GM18519 (cell line): ENCODE data around the gene ZNF423.
A peak's percentile ranks its signal among the peaks of the same experiment; 100 is the strongest.

Source experiments
- ATAC-seq: cut with Tn5 transposase; IDR thresholded peaks from one replicate; pipeline ENCODE4 v1.9.1; 2021; ENCODE audit warnings: mild to moderate bottlenecking, moderate library complexity; ENCODE audit not compliant: unreplicated experiment, low FRiP score

ZNF423 gene

DNA sequence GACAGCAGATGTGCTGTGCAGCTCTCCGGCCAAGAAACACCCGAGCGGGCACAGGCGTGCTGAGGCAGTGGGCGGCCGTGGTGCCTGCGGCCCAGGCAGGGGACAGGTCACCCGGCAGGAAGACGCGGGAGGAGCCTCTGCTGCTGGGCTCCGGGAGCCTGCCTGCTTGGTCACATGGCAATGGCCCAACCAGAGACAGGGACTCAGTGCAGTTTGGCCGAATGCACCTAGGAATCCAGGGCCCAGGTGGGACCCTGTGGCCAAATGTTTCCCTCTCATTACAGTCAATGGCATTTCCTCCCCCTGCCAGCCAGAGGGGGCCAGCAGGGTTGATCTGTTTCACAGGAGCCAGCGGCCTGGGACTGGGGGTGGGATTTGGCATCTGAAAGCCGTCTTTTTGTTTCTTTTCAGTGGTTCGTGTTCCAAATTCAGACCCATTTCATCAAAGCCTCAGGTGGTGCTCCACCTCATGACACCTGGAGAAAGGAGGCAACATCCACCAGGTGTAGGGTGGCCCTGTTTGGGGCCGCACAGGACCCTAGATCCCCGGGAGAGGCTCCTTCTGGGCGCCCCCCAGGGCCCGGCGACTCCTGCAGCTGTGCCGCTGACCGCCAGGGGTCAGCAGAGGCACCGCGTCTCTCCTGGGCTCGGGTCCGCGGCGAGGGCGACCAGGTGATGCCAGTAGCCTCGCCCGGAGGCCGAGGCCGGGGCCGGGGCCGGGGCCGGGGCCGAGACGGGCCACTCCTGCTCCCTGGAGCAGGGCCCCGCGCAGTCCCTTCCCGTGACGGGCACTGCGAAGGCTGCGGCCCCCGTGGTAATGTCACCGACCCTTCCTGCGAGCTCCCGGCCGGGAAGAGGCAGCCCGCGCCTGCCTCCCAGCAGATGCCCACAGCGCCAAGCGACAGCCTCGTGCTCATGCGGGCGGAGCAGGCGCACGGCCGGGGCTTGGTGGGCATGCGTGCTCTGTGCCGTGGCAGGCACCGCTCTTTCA lies 363.8 kb downstream of the ZNF423 start:
- peak; percentile 47 for ATAC-seq

- ATAC-seq, result no peak
Observed at GRCh38 chr16:49491106-49491670, 364.7 kb downstream of the ZNF423 start.

GRCh38 chr16:49490321-49490705 lies 365.6 kb downstream of the ZNF423 start:
- ATAC-seq, result no peak

- no peak for ATAC-seq
Observed at GRCh38 chr16:49489686-49490320, 366.1 kb downstream of the ZNF423 start.

DNA sequence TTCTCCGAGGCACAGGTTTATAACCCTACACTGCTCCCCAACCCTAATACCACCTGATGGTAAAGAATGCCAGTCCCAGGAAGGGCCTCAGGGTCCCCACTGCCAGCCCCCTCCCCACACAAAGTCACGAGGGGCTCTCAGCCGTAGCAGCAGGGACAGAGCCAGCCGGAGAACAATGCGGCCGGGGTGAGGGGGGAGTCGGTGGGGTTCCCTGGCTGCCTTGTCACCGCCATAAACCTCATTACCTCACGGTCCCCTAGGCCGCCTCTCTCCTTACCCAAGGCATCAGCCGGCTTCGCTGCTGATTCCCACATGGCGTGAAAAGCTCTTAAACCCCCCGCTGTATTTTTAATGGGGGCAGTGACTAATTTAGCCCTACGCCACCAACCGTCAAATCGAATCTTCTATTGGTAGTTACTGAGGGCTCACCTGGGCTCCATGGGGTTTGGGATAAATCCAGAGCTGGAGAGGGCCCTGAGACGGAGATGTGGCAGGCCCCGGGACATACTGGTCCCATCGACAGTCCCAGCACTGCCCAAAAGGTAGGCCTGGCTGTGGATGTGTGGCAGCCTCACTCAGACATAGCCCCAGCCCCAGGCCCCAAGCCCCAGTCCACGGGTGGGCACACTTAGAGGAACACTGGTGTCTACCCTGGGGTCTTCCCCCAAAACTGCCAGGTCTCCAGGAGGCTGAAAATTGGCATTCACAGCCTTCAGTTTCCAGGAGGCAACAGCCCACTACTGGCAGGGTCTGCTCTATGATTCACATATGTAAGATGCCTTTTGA lies 367.0 kb downstream of the ZNF423 start:
- ATAC-seq, result no peak

- no peak for ATAC-seq
Observed at GRCh38 chr16:49488336-49488735, 367.6 kb downstream of the ZNF423 start.

DNA sequence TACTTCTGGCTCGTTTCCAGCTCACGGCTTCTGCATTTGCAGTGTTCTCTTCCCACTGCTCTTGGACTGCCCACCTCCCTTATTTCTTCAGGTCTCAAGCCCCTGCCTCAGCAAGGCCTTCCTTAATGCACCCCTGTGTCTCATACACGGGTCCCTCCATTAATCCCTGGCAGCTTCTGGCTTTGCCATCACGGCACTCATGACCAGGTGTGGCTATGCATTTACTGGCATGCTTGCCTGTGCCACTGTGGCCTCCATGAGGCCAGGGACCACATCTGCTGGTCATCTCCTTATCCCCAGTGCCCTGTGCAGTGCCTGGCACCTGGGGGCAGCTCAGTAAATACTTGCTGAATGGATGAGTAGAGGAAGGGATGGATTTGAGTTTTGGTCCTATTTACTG lies 368.2 kb downstream of the ZNF423 start:
- ATAC-seq, result no peak

GRCh38 chr16:49486400-49486799 lies 369.5 kb downstream of the ZNF423 start:
- no peak for ATAC-seq

DNA sequence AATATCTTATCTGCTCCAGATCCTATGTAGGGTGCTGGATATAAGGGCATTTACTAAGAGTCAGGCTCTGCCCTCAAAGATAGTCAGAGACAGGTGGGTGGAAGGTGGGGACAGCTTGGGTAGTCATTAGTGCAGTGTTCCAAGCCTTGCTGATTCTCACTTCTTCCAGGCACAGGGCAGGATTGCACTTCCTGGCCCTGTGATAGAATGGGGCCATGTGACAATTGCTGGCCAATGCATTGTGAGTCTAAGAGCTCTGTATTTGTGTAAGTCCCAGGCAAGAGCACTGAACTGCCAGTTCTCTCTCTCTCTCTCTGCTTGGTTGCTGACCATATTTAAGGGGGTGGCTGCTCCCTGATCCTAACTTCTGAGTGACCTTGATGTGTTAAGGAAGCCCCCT lies 370.2 kb downstream of the ZNF423 start:
- no peak for ATAC-seq

DNA sequence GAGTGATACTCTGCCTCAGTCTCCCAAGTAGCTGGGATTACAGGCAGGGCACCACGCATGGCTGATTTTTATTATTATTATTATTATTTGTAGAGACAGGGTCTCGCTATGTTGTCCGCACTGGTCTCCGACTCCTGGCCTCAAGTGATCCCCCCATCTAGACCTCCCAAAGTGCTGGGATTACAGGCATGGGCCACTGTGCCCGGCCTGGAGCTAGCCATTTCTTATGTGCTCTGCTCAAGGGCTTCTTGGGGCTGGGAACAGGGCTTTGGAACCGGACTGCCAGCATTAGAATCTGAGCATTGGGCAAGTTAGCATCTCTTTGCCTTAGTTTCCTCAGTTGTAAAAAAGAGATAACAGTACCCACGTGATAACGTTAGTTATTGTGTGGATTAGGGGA lies 371.0 kb downstream of the ZNF423 start:
- no peak for ATAC-seq

GRCh38 chr16:49484451-49484849 lies 371.5 kb downstream of the ZNF423 start:
- no peak for ATAC-seq

GRCh38 chr16:49483651-49484450 lies 372.1 kb downstream of the ZNF423 start:
- ATAC-seq, result no peak

DNA sequence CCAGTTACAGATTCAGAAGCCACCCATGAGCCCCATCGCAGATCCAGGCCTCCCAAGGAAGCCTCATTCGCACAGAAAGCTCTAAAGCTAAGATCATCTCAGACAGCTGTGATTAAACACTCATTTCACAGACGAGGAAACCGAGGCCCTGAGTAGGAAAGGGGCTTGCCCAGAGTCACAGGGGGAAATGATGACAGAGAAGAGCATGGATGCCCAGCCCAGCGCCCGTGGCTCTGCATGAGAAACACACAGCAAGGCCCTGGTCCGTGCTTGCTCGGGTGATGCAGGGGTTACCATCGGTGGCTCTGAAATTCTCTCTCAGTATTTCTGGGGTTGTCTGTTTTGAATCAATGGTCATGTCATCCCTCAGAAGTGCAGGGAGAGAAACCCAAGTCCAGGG lies 372.7 kb downstream of the ZNF423 start:
- no peak for ATAC-seq

GRCh38 chr16:49482690-49483089 lies 373.2 kb downstream of the ZNF423 start:
- ATAC-seq, result no peak

- no peak for ATAC-seq
Observed at GRCh38 chr16:49478616-49479015, 377.3 kb downstream of the ZNF423 start.

GRCh38 chr16:49478107-49478506 lies 377.8 kb downstream of the ZNF423 start:
- ATAC-seq, result no peak

DNA sequence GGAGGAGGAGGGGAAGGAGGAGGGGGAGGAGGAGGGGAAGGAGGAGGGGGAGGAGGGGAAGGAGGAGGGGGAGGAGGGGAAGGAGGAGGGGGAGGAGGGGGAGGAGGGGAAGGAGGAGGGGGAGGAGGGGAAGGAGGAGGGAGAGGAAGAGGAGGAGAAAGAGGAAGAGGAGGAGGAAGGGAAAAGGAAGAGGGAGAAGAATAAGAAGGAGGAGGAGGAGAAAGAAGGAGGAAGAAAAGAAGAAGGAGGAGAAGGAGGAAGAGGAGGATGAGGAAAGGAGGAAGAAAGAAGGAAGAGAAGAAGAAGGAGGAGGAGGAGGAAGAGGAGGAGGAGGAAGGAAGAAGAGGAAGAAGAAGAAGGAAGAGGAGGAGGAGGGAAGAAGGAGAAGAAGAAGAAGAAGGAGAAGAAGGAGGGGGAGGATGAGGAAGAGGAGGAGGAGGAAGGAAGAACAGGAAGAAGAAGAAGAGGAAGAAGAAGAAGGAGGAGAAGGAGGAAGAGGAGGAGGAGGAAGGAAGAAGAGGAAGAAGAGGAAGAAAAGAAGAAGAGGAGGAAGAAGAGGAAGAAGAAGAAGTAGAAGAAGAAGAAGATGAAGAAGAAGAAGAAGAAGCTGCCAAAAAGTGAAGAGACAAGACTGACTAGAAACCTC lies 378.5 kb downstream of the ZNF423 start:
- ATAC-seq, result no peak

DNA sequence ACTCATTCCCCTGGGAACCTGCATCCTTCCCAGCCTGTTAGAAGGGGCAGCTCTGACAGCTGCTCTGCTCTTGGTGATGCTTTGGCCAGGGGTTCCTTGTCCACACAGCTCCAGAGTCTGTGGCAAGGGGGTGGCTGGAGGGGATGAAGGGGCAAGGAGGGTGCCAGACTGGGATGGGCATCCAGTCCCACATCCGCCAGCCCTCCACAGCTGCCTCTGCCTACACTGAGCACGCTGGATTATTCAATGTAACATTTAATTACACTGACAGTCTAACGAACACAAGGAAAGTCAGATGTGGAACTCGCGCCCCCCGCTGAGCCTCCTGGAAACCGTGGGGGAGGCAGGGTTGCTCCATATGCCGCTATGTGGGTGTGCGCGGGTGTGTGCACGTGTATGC lies 381.2 kb downstream of the ZNF423 start:
- ATAC-seq, result no peak

GRCh38 chr16:49473773-49474172 lies 382.1 kb downstream of the ZNF423 start:
- ATAC-seq, result no peak
